Measurements from ENCODE around the gene RNF175.

GRCh38 chr4:153771046-153771445 lies 11.2 kb upstream of the RNF175 start:
- TF ChIP-seq POLR2A (IDR thresholded peaks at IDR 0.05), result no peak
- TF ChIP-seq, protein P1, sequence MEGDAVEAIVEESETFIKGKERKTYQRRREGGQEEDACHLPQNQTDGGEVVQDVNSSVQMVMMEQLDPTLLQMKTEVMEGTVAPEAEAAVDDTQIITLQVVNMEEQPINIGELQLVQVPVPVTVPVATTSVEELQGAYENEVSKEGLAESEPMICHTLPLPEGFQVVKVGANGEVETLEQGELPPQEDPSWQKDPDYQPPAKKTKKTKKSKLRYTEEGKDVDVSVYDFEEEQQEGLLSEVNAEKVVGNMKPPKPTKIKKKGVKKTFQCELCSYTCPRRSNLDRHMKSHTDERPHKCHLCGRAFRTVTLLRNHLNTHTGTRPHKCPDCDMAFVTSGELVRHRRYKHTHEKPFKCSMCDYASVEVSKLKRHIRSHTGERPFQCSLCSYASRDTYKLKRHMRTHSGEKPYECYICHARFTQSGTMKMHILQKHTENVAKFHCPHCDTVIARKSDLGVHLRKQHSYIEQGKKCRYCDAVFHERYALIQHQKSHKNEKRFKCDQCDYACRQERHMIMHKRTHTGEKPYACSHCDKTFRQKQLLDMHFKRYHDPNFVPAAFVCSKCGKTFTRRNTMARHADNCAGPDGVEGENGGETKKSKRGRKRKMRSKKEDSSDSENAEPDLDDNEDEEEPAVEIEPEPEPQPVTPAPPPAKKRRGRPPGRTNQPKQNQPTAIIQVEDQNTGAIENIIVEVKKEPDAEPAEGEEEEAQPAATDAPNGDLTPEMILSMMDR (IDR thresholded peaks at IDR 0.05), result no peak

All from lower leg skin (tissue), 3 donors.